GM12892 (cell line): ENCODE results near the gene TBXA2R.

Experiments used
- POLR2A ChIP-seq: IDR thresholded peaks from 2 replicates; pipeline ENCODE4 v1.6.1; 2011; ENCODE audit warnings: low read depth, low read length, control low read depth
- POLR2AphosphoS5 ChIP-seq: IDR thresholded peaks from 2 replicates; pipeline ENCODE4 v1.6.1; 2011; ENCODE audit warnings: low read depth, low read length, control low read depth
- TAF1 ChIP-seq: IDR thresholded peaks from 2 replicates; pipeline ENCODE4 v1.6.1; 2011; ENCODE audit warnings: low read depth, mild to moderate bottlenecking, control low read depth, low read length, borderline replicate concordance

- TF ChIP-seq POLR2A (no peak), POLR2AphosphoS5 (no peak), TAF1 (no peak)
Observed at GRCh38 chr19:3545669-3546034, 61.0 kb downstream of the TBXA2R start.
